Activated CD4-positive, alpha-beta T cell treated with anti-CD3 and anti-CD28 coated beads for 48 hours (primary cell): ENCODE data around the gene RAMP3.

Source experiments
- DNase-seq: peaks from one replicate; pipeline ENCODE4 v3.0.0-alpha.2; 2020

Gene RAMP3

GRCh38 chr7:45180084-45180986 is 22.7 kb downstream of the RAMP3 start:
- DNase-seq: no peak

DNA sequence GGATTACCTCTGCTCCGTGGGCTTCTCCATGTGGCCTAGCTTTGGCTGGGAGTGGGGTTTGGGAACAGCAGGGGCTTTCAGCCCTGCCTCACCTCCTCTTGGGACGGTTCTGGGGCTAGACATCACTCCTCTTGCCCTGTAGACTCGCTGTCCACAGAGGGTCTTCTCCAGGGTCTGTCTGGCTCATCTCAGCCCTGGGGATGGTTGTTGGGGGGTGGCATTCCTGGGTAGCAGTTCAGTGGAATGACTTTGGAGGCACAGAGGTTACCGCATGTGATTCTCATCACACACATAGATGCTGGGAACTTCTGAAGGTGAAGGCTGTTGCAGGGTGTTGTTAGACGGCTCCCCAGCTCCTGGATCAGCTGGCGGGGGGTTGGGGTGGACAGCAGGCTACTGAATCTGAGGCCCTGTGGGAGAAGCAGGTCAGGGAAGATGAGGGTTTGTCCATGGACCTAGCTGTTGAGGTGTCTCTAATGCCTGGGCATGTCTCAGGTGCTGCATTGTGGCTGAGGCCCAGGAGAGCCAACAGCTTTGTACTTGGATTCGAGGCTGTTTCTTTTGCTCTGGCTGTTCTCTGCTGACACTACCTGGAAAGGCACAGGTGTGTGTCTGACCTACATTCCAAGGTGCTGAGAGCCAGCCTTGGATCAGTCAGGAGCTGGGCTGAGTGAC is 23.8 kb downstream of the RAMP3 start:
- no peak for DNase-seq

DNA sequence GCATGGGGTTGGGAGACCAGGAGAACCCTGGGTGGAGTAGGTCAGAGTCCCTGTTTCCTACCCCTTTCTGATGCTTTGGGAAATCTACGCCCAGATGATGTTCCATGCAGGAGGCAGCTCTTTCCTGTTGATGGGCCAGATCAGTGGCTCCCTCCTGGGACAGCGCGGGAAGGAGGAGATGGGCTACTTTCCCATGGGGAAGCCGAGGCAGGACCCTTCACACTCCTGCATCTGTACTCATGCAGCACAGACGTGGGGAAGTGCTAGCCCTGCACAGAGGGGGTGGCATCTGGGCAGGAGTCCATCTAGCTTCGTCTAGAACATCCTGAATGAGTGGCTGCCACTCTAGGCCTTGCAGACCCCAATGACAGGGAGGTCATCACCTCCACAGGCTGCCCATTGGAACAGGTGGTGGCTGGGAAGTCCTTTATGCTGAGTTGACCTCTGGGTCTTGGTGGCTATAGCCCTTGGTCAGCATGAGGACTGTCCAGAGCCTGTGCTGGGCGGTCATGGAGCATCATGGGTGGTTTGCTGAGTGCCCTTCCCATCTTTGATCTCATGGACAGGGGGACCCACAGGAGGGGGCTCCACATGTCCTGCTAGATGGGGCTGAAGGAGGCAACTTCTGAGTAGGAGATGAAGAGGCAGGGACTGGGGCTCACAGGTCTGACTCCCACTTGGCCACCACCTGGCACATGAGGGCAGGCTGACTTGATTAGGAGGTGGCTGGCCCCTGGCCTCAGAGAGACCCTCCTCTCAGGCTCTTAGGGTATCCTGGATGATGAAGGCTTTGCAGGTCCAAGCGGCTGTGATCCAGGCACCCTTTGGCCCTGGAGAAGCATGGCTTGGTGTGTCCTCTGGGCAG is 24.6 kb downstream of the RAMP3 start:
- no peak for DNase-seq

DNA sequence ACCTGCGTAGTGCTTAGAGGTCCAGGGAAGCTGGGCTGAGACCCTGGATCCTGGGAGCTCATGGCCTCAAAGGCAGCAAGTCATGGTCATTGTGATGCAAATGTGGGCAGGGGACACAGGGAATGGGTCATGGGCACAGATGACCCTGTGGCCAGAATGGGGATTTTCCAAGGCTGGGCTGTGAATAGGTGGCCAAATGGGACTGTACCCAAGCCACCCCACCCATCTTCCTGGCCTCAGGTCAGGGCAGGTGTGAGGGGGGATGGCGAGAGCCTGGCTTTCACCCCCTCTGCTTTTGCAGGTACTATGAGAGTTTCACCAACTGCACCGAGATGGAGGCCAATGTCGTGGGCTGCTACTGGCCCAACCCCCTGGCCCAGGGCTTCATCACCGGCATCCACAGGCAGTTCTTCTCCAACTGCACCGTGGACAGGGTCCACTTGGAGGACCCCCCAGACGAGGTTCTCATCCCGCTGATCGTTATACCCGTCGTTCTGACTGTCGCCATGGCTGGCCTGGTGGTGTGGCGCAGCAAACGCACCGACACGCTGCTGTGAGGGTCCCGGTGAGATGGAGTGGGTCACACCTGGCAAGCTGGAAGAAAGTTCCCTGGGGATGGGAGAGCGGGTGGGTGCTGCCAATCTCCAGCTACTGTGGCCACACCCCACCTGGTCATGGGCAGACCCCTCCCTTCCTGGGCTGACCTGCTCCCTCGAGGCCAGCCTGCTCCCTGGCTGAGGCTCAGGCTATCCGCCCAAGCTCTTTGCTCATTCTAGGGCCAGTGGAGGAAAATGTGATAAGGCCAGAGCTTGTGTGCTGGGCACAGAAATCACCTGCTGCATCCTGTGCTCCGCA is 25.5 kb downstream of the RAMP3 start:
- DNase-seq: no peak

DNA sequence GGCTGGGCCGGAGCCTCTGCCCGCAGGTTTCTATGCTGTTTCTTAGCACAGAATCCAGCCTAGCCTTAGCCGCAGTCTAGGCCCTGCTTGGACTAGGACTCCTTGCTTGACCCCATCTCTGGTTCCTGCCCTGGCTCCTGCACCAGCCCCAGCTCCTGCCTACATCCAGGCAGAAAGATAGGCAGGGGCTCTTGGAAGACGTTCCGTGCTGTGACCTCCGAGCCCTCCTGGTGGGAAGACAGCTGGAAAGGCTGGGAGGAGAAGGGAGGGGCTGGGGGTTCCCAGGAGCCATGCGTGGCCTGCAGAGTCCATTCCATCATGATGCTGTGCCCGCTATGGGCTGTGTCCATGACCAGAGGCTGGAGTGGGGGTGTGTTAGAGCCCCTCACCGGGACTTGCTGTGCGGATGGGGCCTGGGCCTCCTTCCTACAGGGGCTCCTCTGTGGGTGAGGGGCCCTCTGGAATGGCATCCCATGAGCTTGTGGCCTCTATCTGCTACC is 26.2 kb downstream of the RAMP3 start:
- DNase-seq: peak; percentile 1

GRCh38 chr7:45184326-45185027 is 26.9 kb downstream of the RAMP3 start:
- peak; percentile 0 for DNase-seq

GRCh38 chr7:45185028-45185863 is 27.7 kb downstream of the RAMP3 start:
- no peak for DNase-seq

DNA sequence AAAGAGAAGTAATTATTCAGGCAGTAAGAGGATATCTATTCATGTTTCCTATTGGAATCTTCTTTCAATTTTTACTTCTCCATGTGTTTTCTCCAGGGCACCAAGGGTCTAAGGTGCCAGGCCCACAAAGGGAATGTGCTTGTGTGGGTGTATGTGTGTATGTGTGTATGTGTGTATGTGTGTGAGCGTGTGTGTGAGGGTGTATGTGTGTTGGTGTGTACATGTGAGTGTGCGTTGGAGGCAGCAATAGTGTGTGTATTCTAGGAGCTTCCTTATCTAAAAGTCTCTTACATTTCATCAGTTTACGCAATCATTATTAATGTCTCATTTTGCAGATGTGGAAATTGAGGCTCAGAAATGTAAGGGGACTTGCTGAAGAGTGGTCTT is 28.3 kb downstream of the RAMP3 start:
- DNase-seq: no peak

DNA sequence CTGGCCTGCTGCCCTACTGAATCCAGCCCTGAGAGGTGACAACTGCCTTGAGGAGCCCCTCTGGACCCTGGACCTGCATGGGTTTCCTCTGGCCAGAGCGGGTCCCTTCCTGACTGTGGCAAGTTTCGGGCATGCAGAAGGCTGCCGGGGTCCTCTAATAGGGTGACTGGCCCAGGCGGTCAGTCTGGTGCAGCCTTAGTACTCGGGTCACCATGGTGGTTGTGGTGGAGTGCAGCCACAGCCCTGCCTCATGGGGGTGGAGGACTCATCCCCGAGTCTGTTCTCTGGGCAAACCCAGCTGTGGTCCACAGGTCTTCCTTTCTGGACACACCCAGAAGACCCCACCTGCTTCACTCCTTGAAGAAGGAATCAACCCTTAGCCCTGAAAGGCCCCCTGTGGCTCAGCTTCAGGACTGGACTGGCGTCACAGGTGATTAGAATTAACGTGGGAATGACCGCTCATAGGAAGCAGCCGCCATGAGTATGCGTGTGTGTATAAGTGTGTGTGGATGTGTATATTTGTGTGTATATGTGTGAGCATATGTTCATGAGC is 28.7 kb downstream of the RAMP3 start:
- DNase-seq: no peak

- DNase-seq: no peak
Measured at GRCh38 chr7:45187089-45187945, 29.7 kb downstream of the RAMP3 start.

- DNase-seq: no peak
Measured at GRCh38 chr7:45187946-45188411, 30.4 kb downstream of the RAMP3 start.

GRCh38 chr7:45188736-45189135 is 31.1 kb downstream of the RAMP3 start:
- DNase-seq: no peak

- DNase-seq: no peak
Measured at GRCh38 chr7:45189151-45189970, 31.8 kb downstream of the RAMP3 start.

- DNase-seq: no peak
Measured at GRCh38 chr7:45190406-45191165, 33.0 kb downstream of the RAMP3 start.

DNA sequence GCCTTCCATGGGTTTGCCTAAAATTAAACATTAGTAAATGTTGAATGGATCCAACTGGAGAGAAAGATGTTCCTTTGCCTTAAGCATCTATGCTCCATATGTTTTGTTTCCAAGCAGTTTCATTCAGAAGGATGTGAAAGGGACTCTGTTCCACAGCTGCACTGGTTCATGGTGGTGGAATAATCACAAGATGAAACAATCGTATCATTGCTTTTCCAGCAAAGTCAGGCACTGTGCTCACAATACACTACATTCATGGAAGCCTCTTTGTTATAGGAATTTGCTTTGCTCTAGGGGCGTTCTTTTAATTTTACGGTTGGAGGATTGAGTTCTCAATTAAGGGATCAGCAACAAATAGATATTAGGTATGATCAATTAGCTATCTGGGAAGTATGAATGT is 33.8 kb downstream of the RAMP3 start:
- no peak for DNase-seq

DNA sequence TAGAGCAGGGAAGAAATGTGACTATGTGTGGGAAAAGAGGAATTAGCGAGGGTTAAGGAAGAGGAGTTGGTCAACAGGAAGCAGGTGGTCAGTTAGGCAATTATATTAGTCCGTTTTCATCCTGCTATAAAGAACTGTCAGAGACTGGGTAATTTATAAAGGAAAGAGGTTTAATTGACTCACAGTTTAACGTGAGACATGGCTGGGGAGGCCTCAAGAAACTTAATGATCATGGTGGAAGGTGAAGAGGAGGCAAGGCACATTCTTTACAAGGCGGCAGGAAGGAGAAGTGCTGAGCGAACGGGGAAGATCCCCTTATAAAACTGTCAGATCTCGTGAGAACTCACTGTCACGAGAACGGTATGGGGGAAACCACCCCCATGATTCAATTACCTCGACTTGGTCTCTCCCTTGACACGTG is 35.0 kb downstream of the RAMP3 start:
- DNase-seq: no peak

GRCh38 chr7:45193828-45194227 is 36.2 kb downstream of the RAMP3 start:
- DNase-seq: no peak
